CD14-positive monocyte (primary cell): ENCODE results near the gene PTK6. TPM values are rescaled to one million over a fixed set of nuclear protein-coding genes. Genes with fewer than 3 reads are reported as not detected.

Source experiments
- DNase-seq, 3 donors: peaks; one replicate each; pipeline ENCODE4 v3.0.0-alpha.2; 2011 to 2022
- H2AFZ ChIP-seq: 2 replicates; pipeline ENCODE4 v1.6.0; 2012; ENCODE audit warnings: mild to moderate bottlenecking, low read depth, low read length, inconsistent platforms; ENCODE audit not compliant: insufficient read depth, poor library complexity, severe bottlenecking
- H3K27ac ChIP-seq, 2 donors: 1 replicate in 1 of 2; 2 replicates in 1 of 2; pipeline ENCODE4 v1.5.1; 2012 to 2013; ENCODE audit warnings: low read length in 2 of 2, control low read depth in 1 of 2, inconsistent platforms in 1 of 2, low read depth in 1 of 2, mild to moderate bottlenecking in 1 of 2
- H3K27me3 ChIP-seq, 2 donors: one replicate each; pipeline versions ENCODE4 v1.6.0 to v1.6.1; 2011 to 2013; ENCODE audit warnings: low read length in 2 of 2; ENCODE audit not compliant: control insufficient read depth in 2 of 2, insufficient read depth in 2 of 2
- H3K36me3 ChIP-seq, 2 donors: replicated peaks in 1 of 2; 1 replicate in 1 of 2; 2 replicates in 1 of 2; pipeline versions ENCODE4 v1.5.1 to v1.6.1; 2012 to 2013; ENCODE audit warnings: low read length in 2 of 2, control low read depth in 1 of 2, inconsistent platforms in 1 of 2, mild to moderate bottlenecking in 1 of 2; ENCODE audit not compliant: insufficient read depth in 2 of 2, control insufficient read depth in 1 of 2
- H3K4me1 ChIP-seq, 2 donors: 1 replicate in 1 of 2; 2 replicates in 1 of 2; pipeline versions ENCODE4 v1.5.1 to v1.6.1; 2012 to 2013; ENCODE audit warnings: low read length in 2 of 2, control low read depth in 1 of 2, inconsistent platforms in 1 of 2, mild to moderate bottlenecking in 1 of 2, moderate library complexity in 1 of 2; ENCODE audit not compliant: insufficient read depth in 2 of 2, control insufficient read depth in 1 of 2
- H3K4me2 ChIP-seq: replicated peaks from 2 replicates; pipeline ENCODE3; 2012; ENCODE audit warnings: low read length, moderate library complexity, mild to moderate bottlenecking; ENCODE audit not compliant: poor library complexity, severe bottlenecking; ENCODE audit errors: extremely low read depth
- H3K4me3 ChIP-seq, 3 experiments: fragments of 200-600 bp in 1 of 3; sonication (generic) in 1 of 3; replicated peaks in 1 of 3; 1 replicate in 2 of 3; 2 replicates in 1 of 3; pipeline ENCODE4 v1.5.1; 2011 to 2013; ENCODE audit warnings: low read length in 3 of 3, mild to moderate bottlenecking in 3 of 3, control low read depth in 2 of 3, low read depth in 2 of 3, inconsistent platforms in 1 of 3, moderate library complexity in 1 of 3
- H3K79me2 ChIP-seq: 2 replicates; pipeline ENCODE4 v1.6.0; 2012; ENCODE audit warnings: mild to moderate bottlenecking, control low read depth, inconsistent platforms, low read length, moderate library complexity; ENCODE audit not compliant: insufficient read depth
- H3K9ac ChIP-seq: 2 replicates; pipeline ENCODE4 v1.6.0; 2017; ENCODE audit warnings: low read length, mild to moderate bottlenecking; ENCODE audit not compliant: insufficient read depth, poor library complexity, severe bottlenecking
- H3K9me3 ChIP-seq, 2 donors: replicated peaks in 1 of 2; 1 replicate in 1 of 2; 2 replicates in 1 of 2; pipeline versions ENCODE4 v1.5.1 to v1.6.1; 2012 to 2013; ENCODE audit warnings: low read length in 2 of 2, control low read depth in 1 of 2; ENCODE audit not compliant: control insufficient read depth in 1 of 2, insufficient read depth in 1 of 2
- H4K20me1 ChIP-seq: 2 replicates; pipeline ENCODE4 v1.6.0; 2012; ENCODE audit warnings: mild to moderate bottlenecking, low read length, control low read depth, moderate library complexity; ENCODE audit not compliant: insufficient read depth
- H3K27ac Mint-ChIP-seq, 7 donors: one replicate each; pipeline ENCODE4 v1.8.0; 2020; ENCODE audit warnings: mild to moderate bottlenecking in 7 of 7, mixed read lengths in 7 of 7, moderate library complexity in 6 of 7, inconsistent platforms in 2 of 7
- H3K27me3 Mint-ChIP-seq, 3 donors: one replicate each; pipeline ENCODE4 v1.8.0; 2021 to 2022; ENCODE audit warnings: low read depth in 3 of 3, mild to moderate bottlenecking in 3 of 3, mixed read lengths in 3 of 3, moderate library complexity in 3 of 3, inconsistent platforms in 1 of 3
- H3K36me3 Mint-ChIP-seq, 2 donors: one replicate each; pipeline ENCODE4 v1.8.0; 2020; ENCODE audit warnings: mixed read lengths in 2 of 2, inconsistent platforms in 1 of 2, mild to moderate bottlenecking in 1 of 2
- H3K4me1 Mint-ChIP-seq: one replicate; pipeline ENCODE4 v1.8.0; 2020; ENCODE audit warnings: mild to moderate bottlenecking, mixed read lengths
- H3K4me3 Mint-ChIP-seq, 2 donors: one replicate each; pipeline ENCODE4 v1.8.0; 2020; ENCODE audit warnings: mild to moderate bottlenecking in 2 of 2, mixed read lengths in 2 of 2, moderate library complexity in 1 of 2
- H3K9me3 Mint-ChIP-seq, 7 donors: one replicate each; pipeline ENCODE4 v1.8.0; 2020 to 2022; ENCODE audit warnings: mixed read lengths in 7 of 7, mild to moderate bottlenecking in 6 of 7, moderate library complexity in 6 of 7, inconsistent platforms in 2 of 7
- CTCF ChIP-seq: fragments of 200-600 bp; IDR thresholded peaks from one replicate; pipeline ENCODE4 v1.8.0; 2022; ENCODE audit warnings: antibody characterized with exemption, mild to moderate bottlenecking
- WGBS: methylation state at CpG from one replicate; pipeline ENCODE4 v1.1.5; 2013; ENCODE audit warnings: missing lambda C conversion rate; ENCODE audit not compliant: insufficient coverage; 5-methylcytosine and 5-hydroxymethylcytosine counted together
- intact Hi-C, 2 donors: fragments of 100-400 bp; cut with micrococcal nuclease; formaldehyde crosslinking; loops; one replicate each; pipeline versions ENCODE4 v1.15.0 to v1.15.1; 2023
- polyA plus RNA-seq, 3 donors: library from polyadenylated mRNA; depleted of rRNA in 1 of 3; unstranded in 2 of 3; stranded (reverse) in 1 of 3; fragments of 300-500 nt in 2 of 3; fragments of >200 nt in 1 of 3; fragmentation: Illumina TruSeq in 2 of 3; gene quantifications; 1 replicate in 2 of 3; 2 replicates in 1 of 3; pipeline ENCODE4 v1.2.3, GENCODE V29; 2012 to 2021

Gene PTK6
- polyA plus RNA-seq, 3 donors: 0.66 to 4.1 (median 1.5) TPM

GRCh38 chr20:63542696-63543095, 5.5 kb upstream of the PTK6 start:
- Mint-ChIP-seq H3K36me3 (no peaks in the 10 kb centered on the region), H3K9me3 (peaks cover 0 to 1% (median 0%) of the 10 kb centered on the region in 7 donors), H3K27me3 (peaks cover 16 to 50% (median 17%) of the 10 kb centered on the region in 3 donors), H3K4me1 (peaks cover 6% of the 10 kb centered on the region), H3K27ac (no peak overlapping the region), H3K4me3 (no peak overlapping the region)
- no peak overlapping the region for H3K9ac ChIP-seq
- no peak overlapping the region for H3K4me3 ChIP-seq
- H3K9me3 ChIP-seq: no peaks in the 10 kb centered on the region
- H3K79me2 ChIP-seq: no peaks in the 10 kb centered on the region
- intact Hi-C loops: no loop called here
- H2AFZ ChIP-seq: no peak overlapping the region
- peaks cover 7 to 12% of the 10 kb centered on the region in 2 donors for H3K4me1 ChIP-seq
- no peaks in the 10 kb centered on the region for H3K36me3 ChIP-seq
- H3K27ac ChIP-seq: no peak overlapping the region
- 90% methylated on average over 10 of the region's 10 CpGs for WGBS
- peaks cover 0 to 42% of the 10 kb centered on the region in 2 donors for H3K27me3 ChIP-seq
- no peak for DNase-seq
- H4K20me1 ChIP-seq: no peaks in the 10 kb centered on the region
- no peak overlapping the region for H3K4me2 ChIP-seq
- TF ChIP-seq CTCF: no peak

- Histone ChIP-seq H3K79me2 (no peaks in the 10 kb centered on the region), H3K4me1 (peaks cover 13 to 18% of the 10 kb centered on the region in 2 donors), H3K9me3 (no peaks in the 10 kb centered on the region), H3K36me3 (no peaks in the 10 kb centered on the region), H3K9ac (no peak overlapping the region), H3K27me3 (peaks cover 0 to 39% of the 10 kb centered on the region in 2 donors), H3K4me2 (no peak overlapping the region), H4K20me1 (no peaks in the 10 kb centered on the region), H3K27ac (no peak overlapping the region), H2AFZ (no peak overlapping the region), H3K4me3 (no peak overlapping the region)
- Mint-ChIP-seq H3K27me3 (peaks cover 16 to 45% (median 17%) of the 10 kb centered on the region in 3 donors), H3K27ac (no peak overlapping the region), H3K4me3 (no peak overlapping the region), H3K36me3 (no peaks in the 10 kb centered on the region), H3K9me3 (peaks cover 0 to 1% (median 0%) of the 10 kb centered on the region in 7 donors), H3K4me1 (peaks cover 8% of the 10 kb centered on the region)
- intact Hi-C loops: no loop called here
- no peak for TF ChIP-seq CTCF
- no peak for DNase-seq
- 88% methylated on average over 32 of the region's 36 CpGs for WGBS
These were observed 4.9 kb upstream of the PTK6 start for GRCh38 chr20:63542031-63542559.
